HEK293 (cell line): ENCODE measurements around the gene ACTL8.

Experiments used
- CTCF ChIA-PET: fragments of 350-600 bp; formaldehyde crosslinking; extraction: SDS; loops from one replicate; lab custom pipeline; 2021; ENCODE audit warnings: antibody characterized with exemption; lab: Yijun Ruan, JAX
- POLR2A ChIA-PET: fragments of 300-600 bp; formaldehyde crosslinking; extraction: SDS; loops from one replicate; lab custom pipeline; 2020; ENCODE audit warnings: antibody characterized with exemption, inconsistent platforms; lab: Yijun Ruan, JAX
- H3K27ac ChIP-seq: fragments of 200-500 bp; sonication (Bioruptor generic); 2 replicates; pipeline ENCODE4 v1.5.1; 2014; ENCODE audit warnings: low read depth, low read length, control low read depth, inconsistent platforms; ENCODE audit errors: extremely low read depth
- H3K36me3 ChIP-seq, 2 experiments: fragments of 200-500 bp in 1 of 2; sonication (Bioruptor generic) in 1 of 2; 1 replicate in 1 of 2; 2 replicates in 1 of 2; pipeline ENCODE4 v1.5.1; 2014 to 2017; ENCODE audit warnings: inconsistent platforms in 2 of 2, low read length in 2 of 2; ENCODE audit not compliant: control insufficient read depth in 2 of 2, insufficient read depth in 1 of 2
- H3K4me1 ChIP-seq: fragments of 200-500 bp; sonication (Bioruptor generic); 2 replicates; pipeline ENCODE4 v1.5.1; 2014; ENCODE audit warnings: mild to moderate bottlenecking, low read length, inconsistent platforms; ENCODE audit not compliant: control insufficient read depth, insufficient read depth
- H3K4me3 ChIP-seq: 2 replicates; pipeline ENCODE4 v1.5.1; 2011; ENCODE audit warnings: low read depth, mild to moderate bottlenecking, control low read depth, low read length, moderate library complexity
- H3K9me3 ChIP-seq: fragments of 200-500 bp; sonication (Bioruptor generic); 2 replicates; pipeline ENCODE4 v1.5.1; 2014; ENCODE audit warnings: low read depth, low read length, inconsistent platforms; ENCODE audit not compliant: control insufficient read depth, insufficient read depth
- BCL11B ChIP-seq: fragments of 450-650 bp; formaldehyde crosslinking; IDR thresholded peaks from 2 replicates; pipeline ENCODE4 v1.5.1; 2016; ENCODE audit warnings: low read depth, missing biosample characterization, missing genetic modification characterization
- PATZ1 ChIP-seq: fragments of 450-650 bp; formaldehyde crosslinking; IDR thresholded peaks from 2 replicates; pipeline ENCODE4 v1.5.1; 2016; ENCODE audit warnings: missing biosample characterization, missing genetic modification characterization
- PRDM1 ChIP-seq: fragments of 450-650 bp; formaldehyde crosslinking; IDR thresholded peaks from 2 replicates; pipeline ENCODE4; 2016; ENCODE audit warnings: missing biosample characterization, missing genetic modification characterization
- PRDM6 ChIP-seq: fragments of 450-650 bp; formaldehyde crosslinking; IDR thresholded peaks from 2 replicates; pipeline ENCODE4 v1.5.1; 2017; ENCODE audit warnings: missing biosample characterization, missing genetic modification characterization
- TSHZ1 ChIP-seq: fragments of 450-650 bp; formaldehyde crosslinking; IDR thresholded peaks from 2 replicates; pipeline ENCODE4 v1.5.1; 2016; ENCODE audit warnings: missing biosample characterization, missing genetic modification characterization, borderline replicate concordance
- ZNF16 ChIP-seq: fragments of 450-650 bp; formaldehyde crosslinking; IDR thresholded peaks from 2 replicates; pipeline ENCODE4 v1.5.1; 2016; ENCODE audit warnings: low read depth, missing biosample characterization, missing genetic modification characterization
- ZNF26 ChIP-seq: fragments of 450-650 bp; formaldehyde crosslinking; IDR thresholded peaks from 2 replicates; pipeline ENCODE4 v1.5.1; 2016; ENCODE audit warnings: missing biosample characterization, missing genetic modification characterization
- ZNF433 ChIP-seq: fragments of 450-650 bp; formaldehyde crosslinking; IDR thresholded peaks from 2 replicates; pipeline ENCODE4 v1.5.1; 2016; ENCODE audit warnings: missing biosample characterization, missing genetic modification characterization, low read depth
- ZNF488 ChIP-seq: fragments of 450-650 bp; formaldehyde crosslinking; IDR thresholded peaks from 2 replicates; pipeline ENCODE4 v1.5.1; 2016; ENCODE audit warnings: missing biosample characterization, missing genetic modification characterization
- ZNF514 ChIP-seq: fragments of 450-650 bp; formaldehyde crosslinking; IDR thresholded peaks from 2 replicates; pipeline ENCODE4 v1.5.1; 2016; ENCODE audit warnings: missing biosample characterization, missing genetic modification characterization
- ZNF544 ChIP-seq: fragments of 450-650 bp; formaldehyde crosslinking; IDR thresholded peaks from 2 replicates; pipeline ENCODE4 v1.5.0; 2017; ENCODE audit warnings: missing biosample characterization, missing genetic modification characterization
- ZNF645 ChIP-seq: fragments of 450-650 bp; formaldehyde crosslinking; IDR thresholded peaks from 2 replicates; pipeline ENCODE4; 2016; ENCODE audit warnings: missing biosample characterization, missing genetic modification characterization
- ZNF670 ChIP-seq: fragments of 450-650 bp; formaldehyde crosslinking; IDR thresholded peaks from 2 replicates; pipeline ENCODE4 v1.5.1; 2016; ENCODE audit warnings: missing biosample characterization, missing genetic modification characterization, low read depth
- ZNF768 ChIP-seq: fragments of 450-650 bp; formaldehyde crosslinking; IDR thresholded peaks from 2 replicates; pipeline ENCODE4 v1.5.1; 2018; ENCODE audit warnings: missing biosample characterization, mild to moderate bottlenecking, missing genetic modification characterization
- ZSCAN30 ChIP-seq: fragments of 450-650 bp; IDR thresholded peaks from 2 replicates; pipeline ENCODE4 v1.5.1; 2018; ENCODE audit warnings: missing biosample characterization, mild to moderate bottlenecking, missing genetic modification characterization, moderate library complexity

Gene ACTL8

DNA sequence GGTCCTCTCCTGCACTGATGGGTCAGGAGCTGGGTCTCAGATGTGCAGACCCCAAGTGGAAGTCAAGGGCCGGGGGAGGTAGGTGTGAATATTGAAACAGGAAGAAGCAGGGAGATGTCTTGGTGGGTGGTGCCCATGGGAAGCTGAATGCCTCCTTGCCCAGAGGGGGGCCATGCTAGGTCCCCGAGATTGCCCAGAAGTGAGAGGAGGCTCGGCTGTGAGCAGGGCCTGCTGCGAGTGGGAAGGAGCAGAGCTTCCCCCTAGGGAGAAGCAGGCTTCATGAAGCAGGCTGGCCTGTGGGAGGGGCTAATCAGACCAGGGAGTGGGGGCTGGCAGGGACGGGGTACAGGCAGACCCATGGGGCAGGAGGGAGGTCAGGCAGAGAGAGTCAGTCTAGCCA, 87.6 kb downstream of the ACTL8 start:
- no peak overlapping the region for H3K27ac ChIP-seq
- no peak overlapping the region for H3K4me3 ChIP-seq
- no peaks in the 10 kb centered on the region for H3K9me3 ChIP-seq
- no peak for TF ChIP-seq BCL11B (tag by site-specific recombination)
- no peak for TF ChIP-seq PATZ1 (tag by site-specific recombination)
- no peak for TF ChIP-seq PRDM6 (tag by site-specific recombination)
- no peak for TF ChIP-seq ZNF26 (tag by site-specific recombination)
- TF ChIP-seq ZNF433 (tag by site-specific recombination): no peak
- TF ChIP-seq ZNF768 (tag by site-specific recombination): no peak
- TF ChIP-seq ZNF544: no peak
- no peak for TF ChIP-seq TSHZ1 (tag by site-specific recombination)
- TF ChIP-seq ZSCAN30 (tag by site-specific recombination): no peak
- TF ChIP-seq ZNF514 (tag by site-specific recombination): no peak
- no peak for TF ChIP-seq ZNF645
- TF ChIP-seq ZNF670 (tag by site-specific recombination): no peak
- no peak for TF ChIP-seq PRDM1 (tag by site-specific recombination)
- TF ChIP-seq ZNF488 (tag by site-specific recombination): no peak
- TF ChIP-seq ZNF16 (tag by site-specific recombination): no peak
- no peaks in the 10 kb centered on the region for H3K4me1 ChIP-seq
- POLR2A ChIA-PET: interaction anchor here (0.5 kb wide), 1 partner anchor 480 kb away, joined by 3 read pairs; no protein-coding TSS in a partner anchor
- CTCF ChIA-PET: interaction anchor here (0.5 to 1.5 kb wide), 2 partner anchors 16 to 53 kb away, joined by 3 to 5 read pairs; no protein-coding TSS in a partner anchor
- no peaks in the 10 kb centered on the region for H3K36me3 ChIP-seq
